ENCODE data around the gene RNASEL. TPM values are rescaled to one million over a fixed set of nuclear protein-coding genes. Genes with fewer than 3 reads are reported as not detected.
A peak's percentile ranks its signal among the peaks of the same experiment; 100 is the strongest.

Gene RNASEL
- total RNA-seq, 1 donor from 2014 or later, result 4.2 TPM

DNA sequence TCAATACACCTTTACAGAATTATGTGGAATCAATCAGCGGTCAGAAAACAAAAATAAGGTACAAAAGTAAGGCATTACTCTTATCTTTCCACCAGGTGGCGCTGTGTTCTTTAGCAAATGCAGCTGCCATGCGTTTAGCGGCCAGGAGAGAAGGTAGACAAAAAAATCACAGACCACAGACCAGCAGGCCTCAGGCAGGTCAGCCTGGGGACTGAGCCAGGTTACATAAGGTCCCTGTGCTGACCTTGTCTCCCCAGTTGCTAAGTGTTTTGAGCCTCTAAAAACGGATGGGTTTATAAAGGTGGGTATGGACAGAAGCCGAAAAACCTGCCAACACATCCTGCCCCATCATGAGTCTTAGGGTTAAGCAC is 12.3 kb upstream of the RNASEL start:
- peak; percentile 61 for DNase-seq (ENCODE audit: low spot score, unreplicated experiment)
- Mint-ChIP-seq H3K4me1 (ENCODE audit: low read depth) (peaks cover 15% of the 10 kb centered on the region), H3K9me3 (ENCODE audit: low read depth) (no peaks in the 10 kb centered on the region), H3K4me3 (ENCODE audit: low read depth) (no peak overlapping the region), H3K27ac (no peak overlapping the region), H3K27me3 (peaks cover 22% of the 10 kb centered on the region), H3K36me3 (ENCODE audit: insufficient read depth) (no peaks in the 10 kb centered on the region)
- TF ChIP-seq, protein P1, sequence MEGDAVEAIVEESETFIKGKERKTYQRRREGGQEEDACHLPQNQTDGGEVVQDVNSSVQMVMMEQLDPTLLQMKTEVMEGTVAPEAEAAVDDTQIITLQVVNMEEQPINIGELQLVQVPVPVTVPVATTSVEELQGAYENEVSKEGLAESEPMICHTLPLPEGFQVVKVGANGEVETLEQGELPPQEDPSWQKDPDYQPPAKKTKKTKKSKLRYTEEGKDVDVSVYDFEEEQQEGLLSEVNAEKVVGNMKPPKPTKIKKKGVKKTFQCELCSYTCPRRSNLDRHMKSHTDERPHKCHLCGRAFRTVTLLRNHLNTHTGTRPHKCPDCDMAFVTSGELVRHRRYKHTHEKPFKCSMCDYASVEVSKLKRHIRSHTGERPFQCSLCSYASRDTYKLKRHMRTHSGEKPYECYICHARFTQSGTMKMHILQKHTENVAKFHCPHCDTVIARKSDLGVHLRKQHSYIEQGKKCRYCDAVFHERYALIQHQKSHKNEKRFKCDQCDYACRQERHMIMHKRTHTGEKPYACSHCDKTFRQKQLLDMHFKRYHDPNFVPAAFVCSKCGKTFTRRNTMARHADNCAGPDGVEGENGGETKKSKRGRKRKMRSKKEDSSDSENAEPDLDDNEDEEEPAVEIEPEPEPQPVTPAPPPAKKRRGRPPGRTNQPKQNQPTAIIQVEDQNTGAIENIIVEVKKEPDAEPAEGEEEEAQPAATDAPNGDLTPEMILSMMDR (IDR thresholded peaks at IDR 0.05; ENCODE audit: unreplicated experiment), result peak; percentile 88

DNA sequence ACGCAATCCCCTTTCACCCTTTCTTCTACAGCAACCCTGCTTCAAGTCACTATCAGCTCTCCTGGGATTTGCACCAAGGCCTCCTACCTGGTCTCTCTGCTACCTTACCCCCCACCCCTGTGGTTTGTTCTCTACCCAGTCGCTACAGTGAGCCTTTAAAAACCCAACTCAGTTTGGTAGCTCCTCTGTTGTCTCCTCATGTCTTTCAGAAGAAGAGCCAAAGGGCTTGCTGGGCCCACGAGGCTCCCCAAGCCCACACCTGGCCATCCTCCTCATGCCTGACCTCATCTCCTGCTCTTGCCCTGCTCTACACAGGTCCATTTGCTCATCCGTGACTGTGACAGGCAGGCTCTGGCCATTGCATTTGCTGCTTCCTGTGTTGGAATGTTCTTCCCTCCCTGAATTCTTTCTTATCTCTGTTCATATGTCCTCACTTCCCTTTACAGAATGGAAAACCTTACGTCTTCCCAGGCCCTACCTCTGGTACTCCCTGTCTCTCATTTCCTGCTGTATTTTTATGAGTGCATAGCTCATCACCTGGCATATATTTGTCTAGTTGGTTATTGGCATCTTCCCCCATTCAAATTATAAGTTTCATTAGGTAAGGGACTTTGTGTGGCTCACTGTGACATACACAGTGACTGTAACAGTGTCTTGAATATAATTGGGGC is 11.8 kb upstream of the RNASEL start:
- peaks cover 15% of the 10 kb centered on the region for H3K4me1 Mint-ChIP-seq (ENCODE audit: low read depth)
- H3K36me3 Mint-ChIP-seq (ENCODE audit: insufficient read depth), result no peaks in the 10 kb centered on the region
- TF ChIP-seq, protein P1 (IDR thresholded peaks at IDR 0.05; ENCODE audit: unreplicated experiment), result no peak
- H3K4me3 Mint-ChIP-seq (ENCODE audit: low read depth), result no peak overlapping the region
- no peaks in the 10 kb centered on the region for H3K9me3 Mint-ChIP-seq (ENCODE audit: low read depth)
- peaks cover 24% of the 10 kb centered on the region for H3K27me3 Mint-ChIP-seq
- no peak overlapping the region for H3K27ac Mint-ChIP-seq
- DNase-seq (ENCODE audit: low spot score, unreplicated experiment), result no peak

DNA sequence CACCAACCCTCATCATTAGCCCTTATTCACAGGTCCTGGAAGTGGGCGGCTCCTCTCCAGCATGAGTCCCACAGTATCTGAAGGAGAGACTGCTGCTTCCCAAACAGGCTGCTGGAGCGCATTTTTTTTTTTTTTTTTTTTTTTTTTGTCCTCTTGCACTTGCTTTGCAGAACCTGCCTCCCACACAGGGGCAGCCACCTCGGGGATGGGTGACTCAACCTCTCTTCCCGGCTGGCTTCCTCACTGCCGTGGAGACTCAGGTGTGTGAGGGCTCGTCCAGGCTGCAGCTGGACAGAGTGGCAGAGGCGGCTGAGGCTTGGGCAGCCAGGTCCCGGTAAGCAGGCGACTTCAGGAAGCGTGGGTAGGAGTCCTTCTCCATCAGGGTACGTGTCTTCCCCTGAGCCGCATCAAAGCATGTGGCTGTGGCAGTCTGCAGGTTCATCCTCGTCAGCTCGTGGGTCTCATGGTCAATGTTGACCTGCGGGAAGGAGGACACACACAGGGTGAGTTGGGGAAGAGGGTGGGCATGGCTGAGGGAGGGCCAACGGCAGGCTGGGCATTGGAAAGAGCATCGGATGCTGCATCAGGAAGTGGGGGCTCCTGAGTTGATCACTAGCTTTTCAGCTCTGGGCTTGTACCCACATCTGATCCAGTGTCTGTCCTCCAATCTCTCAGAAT is 11.1 kb upstream of the RNASEL start:
- no peaks in the 10 kb centered on the region for H3K9me3 Mint-ChIP-seq (ENCODE audit: low read depth)
- DNase-seq (ENCODE audit: low spot score, unreplicated experiment), result no peak
- no peaks in the 10 kb centered on the region for H3K36me3 Mint-ChIP-seq (ENCODE audit: insufficient read depth)
- no peak overlapping the region for H3K27ac Mint-ChIP-seq
- peaks cover 15% of the 10 kb centered on the region for H3K4me1 Mint-ChIP-seq (ENCODE audit: low read depth)
- no peak overlapping the region for H3K4me3 Mint-ChIP-seq (ENCODE audit: low read depth)
- H3K27me3 Mint-ChIP-seq, result peaks cover 17% of the 10 kb centered on the region
- TF ChIP-seq, protein P1 (IDR thresholded peaks at IDR 0.05; ENCODE audit: unreplicated experiment), result no peak

DNA sequence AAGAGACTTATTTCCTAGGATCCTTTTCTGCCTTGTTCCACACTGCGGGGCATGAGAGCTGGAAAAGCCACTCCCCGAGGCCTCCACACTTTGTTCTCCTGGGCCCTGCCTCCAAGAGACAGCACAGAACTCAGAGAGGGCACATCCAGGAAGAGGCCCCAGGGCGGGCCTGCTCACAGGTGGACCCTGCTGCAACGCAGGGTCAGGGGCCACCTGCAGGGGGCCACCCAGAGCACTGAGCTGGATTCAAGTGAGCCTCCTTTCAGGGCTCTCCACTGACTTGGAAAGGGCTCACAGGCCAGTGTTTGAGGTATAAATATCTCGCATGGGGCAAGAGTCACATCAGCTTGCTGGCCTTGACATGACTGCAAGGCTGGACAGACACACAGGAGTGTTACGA is 10.3 kb upstream of the RNASEL start:
- Mint-ChIP-seq H3K27me3 (peaks cover 9% of the 10 kb centered on the region), H3K9me3 (ENCODE audit: low read depth) (no peaks in the 10 kb centered on the region), H3K4me1 (ENCODE audit: low read depth) (peaks cover 13% of the 10 kb centered on the region), H3K27ac (no peak overlapping the region), H3K36me3 (ENCODE audit: insufficient read depth) (no peaks in the 10 kb centered on the region), H3K4me3 (ENCODE audit: low read depth) (no peak overlapping the region)
- TF ChIP-seq, protein P1 (IDR thresholded peaks at IDR 0.05; ENCODE audit: unreplicated experiment), result peak; percentile 55
- DNase-seq (ENCODE audit: low spot score, unreplicated experiment), result no peak

DNA sequence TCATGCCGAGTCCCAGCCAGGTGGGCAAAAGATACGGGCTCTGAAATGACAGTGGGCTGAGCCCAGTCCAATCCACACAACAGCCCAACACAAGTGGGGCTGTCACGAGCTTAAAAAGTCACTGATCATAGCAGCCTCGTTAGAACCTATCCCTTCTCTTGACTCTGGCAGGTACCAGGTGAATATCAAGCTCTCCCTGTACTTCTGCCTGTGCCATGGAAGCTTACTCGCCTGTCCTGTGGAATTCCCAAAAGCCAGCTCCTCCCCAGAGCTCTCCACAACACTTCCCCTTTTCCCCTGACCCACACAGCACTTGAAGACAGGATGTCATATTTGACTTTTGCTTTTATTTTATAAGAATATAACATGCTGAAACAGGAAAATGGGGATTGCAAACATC is 9.2 kb upstream of the RNASEL start:
- no peak for DNase-seq (ENCODE audit: low spot score, unreplicated experiment)
- Mint-ChIP-seq H3K27me3 (peaks cover 8% of the 10 kb centered on the region), H3K4me3 (ENCODE audit: low read depth) (no peak overlapping the region), H3K9me3 (ENCODE audit: low read depth) (no peaks in the 10 kb centered on the region), H3K27ac (no peak overlapping the region), H3K36me3 (ENCODE audit: insufficient read depth) (no peaks in the 10 kb centered on the region), H3K4me1 (ENCODE audit: low read depth) (peaks cover 10% of the 10 kb centered on the region)
- TF ChIP-seq, protein P1 (IDR thresholded peaks at IDR 0.05; ENCODE audit: unreplicated experiment), result no peak
